ENCODE measurements around the gene ZHX3.

Gene ZHX3

GRCh38 chr20:41360831-41361756 is 43.6 kb upstream of the ZHX3 start:
- no peak for TF ChIP-seq CTCF (conservative IDR thresholded peaks at IDR 0.05; ENCODE audit: low read depth)
- CTCF ChIA-PET = interaction anchor here (0.6 to 1.0 kb wide), 4 partner anchors 37 to 84 kb away, joined by 3 to 5 read pairs (median 3); no protein-coding TSS in a partner anchor
- peak overlapping the region; percentile 23 for H3K27ac ChIP-seq
- POLR2A ChIA-PET (ENCODE audit: low non-redundant PET) = no interaction called here
- no peak for DNase-seq (ENCODE audit: low spot score)

- CTCF ChIA-PET = interaction anchor here (0.6 kb wide), 1 partner anchor 187 kb away, joined by 3 read pairs; no protein-coding TSS in a partner anchor
- POLR2A ChIA-PET (ENCODE audit: low non-redundant PET) = interaction anchor here (0.5 kb wide), 1 partner anchor 90 kb away, joined by 3 read pairs; no protein-coding TSS in a partner anchor
Observed at GRCh38 chr20:41359541-41360011, 42.0 kb upstream of the ZHX3 start.

GRCh38 chr20:41358717-41359116 is 41.2 kb upstream of the ZHX3 start:
- no peak for TF ChIP-seq CTCF (conservative IDR thresholded peaks at IDR 0.05; ENCODE audit: low read depth)
- POLR2A ChIA-PET (ENCODE audit: low non-redundant PET) = no interaction called here
- DNase-seq (ENCODE audit: low spot score) = no peak
- CTCF ChIA-PET = interaction anchor here (0.6 to 1.4 kb wide), 4 partner anchors 12 to 284 kb away, joined by 3 to 5 read pairs (median 4); no protein-coding TSS in a partner anchor
- no peak overlapping the region for H3K27ac ChIP-seq

More at GRCh38 chr20:41359541-41360011, 42.0 kb upstream of the ZHX3 start:
- peak overlapping the region; percentile 25 for H3K27ac ChIP-seq
- no peak for TF ChIP-seq CTCF (conservative IDR thresholded peaks at IDR 0.05; ENCODE audit: low read depth)
- no peak for DNase-seq (ENCODE audit: low spot score)

- CTCF ChIA-PET = interaction anchor here (0.6 to 1.4 kb wide), 6 partner anchors 11 to 285 kb away, joined by 3 to 5 read pairs (median 4); partner anchors contain the start of gene LPIN3
- POLR2A ChIA-PET (ENCODE audit: low non-redundant PET) = no interaction called here
- no peak for TF ChIP-seq CTCF (conservative IDR thresholded peaks at IDR 0.05; ENCODE audit: low read depth)
- H3K27ac ChIP-seq = no peak overlapping the region
- no peak for DNase-seq (ENCODE audit: low spot score)
Observed at GRCh38 chr20:41358230-41358629, 40.7 kb upstream of the ZHX3 start.

GRCh38 chr20:41357424-41358163 is 40.1 kb upstream of the ZHX3 start:
- CTCF ChIA-PET = interaction anchor here (0.6 to 1.6 kb wide), 4 partner anchors 17 to 184 kb away, joined by 3 to 5 read pairs (median 4); partner anchors contain the start of gene LPIN3
- no peak for TF ChIP-seq CTCF (conservative IDR thresholded peaks at IDR 0.05; ENCODE audit: low read depth)
- POLR2A ChIA-PET (ENCODE audit: low non-redundant PET) = interaction anchor here (0.6 kb wide), 1 partner anchor 46 kb away, joined by 3 read pairs; no protein-coding TSS in a partner anchor
- no peak for DNase-seq (ENCODE audit: low spot score)
- no peak overlapping the region for H3K27ac ChIP-seq

- ChIA-PET POLR2A (ENCODE audit: low non-redundant PET) (interaction anchor here (0.6 kb wide), 1 partner anchor 47 kb away, joined by 3 read pairs; no protein-coding TSS in a partner anchor), CTCF (interaction anchor here (0.5 to 1.6 kb wide), 2 partner anchors 54 to 1927 kb away, joined by 3 to 4 read pairs; no protein-coding TSS in a partner anchor)
- DNase-seq (ENCODE audit: low spot score) = no peak
- no peak overlapping the region for H3K27ac ChIP-seq
- TF ChIP-seq CTCF (conservative IDR thresholded peaks at IDR 0.05; ENCODE audit: low read depth) = no peak
Observed at GRCh38 chr20:41356951-41357350, 39.4 kb upstream of the ZHX3 start.
